H1 (cell line): ENCODE measurements around the gene PBX1. TPM values are rescaled to one million over a fixed set of nuclear protein-coding genes. Genes with fewer than 3 reads are reported as not detected.

Experiments used
- CTCF ChIA-PET: fragments of 300-600 bp; sonication (Branson Sonifier 250); formaldehyde crosslinking; loops from one replicate; lab custom pipeline; 2021; ENCODE audit not compliant: partially characterized antibody; lab: Charles Lee
- POLR2A ChIA-PET: fragments of 300-600 bp; sonication (Branson Sonifier 250); formaldehyde crosslinking; loops from one replicate; lab custom pipeline; 2021; ENCODE audit warnings: inconsistent platforms; ENCODE audit not compliant: partially characterized antibody; lab: Charles Lee
- DNase-seq, 2 experiments: peaks; one replicate each; pipeline versions ENCODE4 v3.0.0 to v3.0.0-alpha.2; 2010 to 2022; ENCODE audit warnings: low spot score in 2 of 2, low read depth in 1 of 2, mixed read lengths in 1 of 2
- FAIRE-seq: peaks from 2 replicates; lab custom pipeline; 2011; peaks lifted over from hg19 to GRCh38; lab: Jason Lieb, UNC
- H2AFZ ChIP-seq: 2 replicates; pipeline ENCODE4 v1.8.1; 2012; ENCODE audit warnings: low read length, inconsistent platforms
- H2AK5ac ChIP-seq: 2 replicates; pipeline ENCODE4 v1.6.1; 2013; ENCODE audit warnings: low read depth, low read length
- H2BK120ac ChIP-seq: replicated peaks from 2 replicates; pipeline ENCODE3; 2013; ENCODE audit warnings: low read depth, low read length, inconsistent platforms
- H2BK12ac ChIP-seq: 2 replicates; pipeline ENCODE4 v1.6.1; 2013; ENCODE audit warnings: low read depth, low read length
- H2BK15ac ChIP-seq: 2 replicates; pipeline ENCODE4 v1.6.1; 2013; ENCODE audit warnings: low read length
- H2BK20ac ChIP-seq: 2 replicates; pipeline ENCODE4 v1.6.1; 2013; ENCODE audit warnings: low read length
- H2BK5ac ChIP-seq: 2 replicates; pipeline ENCODE4 v1.6.1; 2013; ENCODE audit warnings: low read depth, low read length
- H3K14ac ChIP-seq: 2 replicates; pipeline ENCODE4 v1.6.1; 2013; ENCODE audit warnings: inconsistent platforms; ENCODE audit not compliant: insufficient read length
- H3K18ac ChIP-seq: 2 replicates; pipeline ENCODE4 v1.6.1; 2013; ENCODE audit warnings: low read length; ENCODE audit errors: extremely low read depth
- H3K23ac ChIP-seq: 2 replicates; pipeline ENCODE4 v1.6.1; 2013; ENCODE audit warnings: inconsistent platforms; ENCODE audit not compliant: insufficient read length
- H3K23me2 ChIP-seq: 2 replicates; pipeline ENCODE4 v1.6.1; 2013; ENCODE audit warnings: low read depth, low read length
- H3K27ac ChIP-seq: 2 replicates; pipeline ENCODE4 v1.6.1; 2011; ENCODE audit warnings: low read depth, low read length, inconsistent platforms
- H3K27me3 ChIP-seq, 4 experiments: replicated peaks in 1 of 4; 1 replicate in 1 of 4; 2 replicates in 3 of 4; pipeline versions ENCODE4 v1.6.1 to v1.8.1; 2011 to 2013; ENCODE audit warnings: low read length in 3 of 4, mild to moderate bottlenecking in 3 of 4, inconsistent platforms in 2 of 4, mixed read lengths in 2 of 4, moderate library complexity in 1 of 4; ENCODE audit not compliant: control insufficient read depth in 3 of 4, insufficient read depth in 3 of 4; ENCODE audit errors: extremely low read depth in 1 of 4
- H3K36me3 ChIP-seq, 4 experiments: 2 replicates each; pipeline versions ENCODE4 v1.6.1 to v1.8.1; 2011 to 2013; ENCODE audit warnings: mild to moderate bottlenecking in 4 of 4, low read length in 3 of 4, moderate library complexity in 2 of 4, control low read depth in 1 of 4, inconsistent platforms in 1 of 4; ENCODE audit not compliant: insufficient read depth in 4 of 4, control insufficient read depth in 2 of 4
- H3K4ac ChIP-seq: replicated peaks from 2 replicates; pipeline ENCODE3; 2013; ENCODE audit warnings: low read length, low read depth, mixed read lengths, inconsistent platforms; ENCODE audit not compliant: insufficient read length
- H3K4me1 ChIP-seq, 4 experiments: replicated peaks in 1 of 4; 1 replicate in 1 of 4; 2 replicates in 3 of 4; pipeline versions ENCODE4 v1.6.1 to v1.8.1; 2011 to 2013; ENCODE audit warnings: low read length in 3 of 4, inconsistent platforms in 2 of 4, mixed read lengths in 1 of 4; ENCODE audit not compliant: insufficient read depth in 4 of 4, control insufficient read depth in 3 of 4
- H3K4me2 ChIP-seq, 2 experiments: 2 replicates each; pipeline versions ENCODE4 v1.6.1 to v1.8.1; 2011 to 2013; ENCODE audit warnings: low read depth in 2 of 2, low read length in 2 of 2, control low read depth in 1 of 2, inconsistent platforms in 1 of 2, mild to moderate bottlenecking in 1 of 2; ENCODE audit not compliant: insufficient read depth in 1 of 2
- H3K4me3 ChIP-seq, 4 experiments: fragments of 200-600, 300-600 bp in 1 of 4; sonication (generic), shearing (Covaris generic), sonication (Bioruptor Twin) in 1 of 4; 2 replicates each; pipeline versions ENCODE4 v1.5.1 to v1.8.1; 2011 to 2016; ENCODE audit warnings: low read length in 4 of 4, low read depth in 3 of 4, control low read depth in 2 of 4, inconsistent platforms in 2 of 4, mild to moderate bottlenecking in 2 of 4, mixed read lengths in 1 of 4, moderate library complexity in 1 of 4; ENCODE audit not compliant: insufficient read depth in 2 of 4; ENCODE audit errors: extremely low read depth in 1 of 4
- H3K56ac ChIP-seq: replicated peaks from 2 replicates; pipeline ENCODE3; 2013; ENCODE audit warnings: low read depth, mild to moderate bottlenecking, mixed read lengths, low read length, inconsistent platforms; ENCODE audit not compliant: insufficient read length
- H3K79me1 ChIP-seq: 2 replicates; pipeline ENCODE4 v1.6.1; 2013; ENCODE audit warnings: low read depth, low read length, control low read depth
- H3K79me2 ChIP-seq, 2 experiments: 2 replicates each; pipeline versions ENCODE4 v1.6.1 to v1.8.1; 2012 to 2013; ENCODE audit warnings: low read length in 2 of 2, mild to moderate bottlenecking in 2 of 2, inconsistent platforms in 1 of 2; ENCODE audit not compliant: insufficient read depth in 2 of 2, control insufficient read depth in 1 of 2
- H3K9ac ChIP-seq, 4 experiments: replicated peaks in 1 of 4; 1 replicate in 1 of 4; 2 replicates in 3 of 4; pipeline versions ENCODE4 v1.6.1 to v1.8.1; 2011 to 2013; ENCODE audit warnings: low read depth in 3 of 4, low read length in 3 of 4, control low read depth in 2 of 4, mild to moderate bottlenecking in 2 of 4, moderate library complexity in 2 of 4, inconsistent platforms in 1 of 4; ENCODE audit errors: extremely low read depth in 1 of 4
- H3K9me3 ChIP-seq, 2 experiments: 2 replicates each; pipeline versions ENCODE4 v1.6.1 to v1.8.1; 2012 to 2013; ENCODE audit warnings: mild to moderate bottlenecking in 2 of 2, moderate library complexity in 2 of 2, control low read depth in 1 of 2, inconsistent platforms in 1 of 2, low read depth in 1 of 2, low read length in 1 of 2, mixed read lengths in 1 of 2; ENCODE audit not compliant: insufficient read depth in 2 of 2
- H4K20me1 ChIP-seq, 2 experiments: replicated peaks in 1 of 2; 2 replicates each; pipeline versions ENCODE3 to v1.8.1; 2011 to 2013; ENCODE audit warnings: inconsistent platforms in 2 of 2, low read length in 2 of 2, mild to moderate bottlenecking in 1 of 2; ENCODE audit not compliant: insufficient read depth in 2 of 2, control insufficient read depth in 1 of 2
- H4K5ac ChIP-seq: 2 replicates; pipeline ENCODE4 v1.6.1; 2013; ENCODE audit warnings: low read length, low read depth, mixed read lengths, inconsistent platforms; ENCODE audit not compliant: insufficient read length
- H4K8ac ChIP-seq: 2 replicates; pipeline ENCODE4 v1.8.0; 2013; ENCODE audit warnings: mild to moderate bottlenecking, moderate library complexity, low read length, inconsistent platforms; ENCODE audit not compliant: insufficient read depth; ENCODE audit errors: extremely low read depth
- H4K91ac ChIP-seq: replicated peaks from 2 replicates; pipeline ENCODE3; 2013; ENCODE audit warnings: low read length, mixed read lengths, inconsistent platforms; ENCODE audit not compliant: insufficient read length
- EP300 ChIP-seq, 2 experiments: IDR thresholded peaks; 1 replicate in 1 of 2; 2 replicates in 1 of 2; pipeline ENCODE4 v1.6.1; 2011 to 2012; ENCODE audit warnings: low read depth in 2 of 2, low read length in 2 of 2, mild to moderate bottlenecking in 2 of 2, borderline replicate concordance in 1 of 2, inconsistent platforms in 1 of 2, moderate library complexity in 1 of 2
- HDAC2 ChIP-seq, 2 experiments: fragments of 300-600 bp in 1 of 2; sonication (generic) in 1 of 2; IDR thresholded peaks; 2 replicates each; pipeline ENCODE4 v1.6.1; 2011 to 2012; ENCODE audit warnings: low read depth in 2 of 2, low read length in 2 of 2, mild to moderate bottlenecking in 2 of 2, moderate library complexity in 2 of 2, borderline replicate concordance in 1 of 2, inconsistent platforms in 1 of 2
- WGBS, 2 experiments: shearing (Covaris generic) in 1 of 2; methylation state at CpG; one replicate each; pipeline versions ENCODE4 v1.1.6 to v1.1.7; 2013 to 2015; ENCODE audit warnings: low lambda C conversion rate in 2 of 2, mixed read lengths in 2 of 2, inconsistent platforms in 1 of 2, low coverage in 1 of 2, missing lambda C conversion rate in 1 of 2; ENCODE audit not compliant: insufficient replicate concordance in 2 of 2, insufficient coverage in 1 of 2, insufficient read length in 1 of 2; ENCODE audit errors: extremely low coverage in 1 of 2, missing lambda C conversion rate in 1 of 2; 5-methylcytosine and 5-hydroxymethylcytosine counted together
- polyA plus RNA-seq, 7 experiments: library from polyadenylated mRNA; depleted of rRNA in 3 of 7; stranded (reverse) in 5 of 7; unstranded in 2 of 7; fragments of >200 nt in 5 of 7; fragments of 200-250 nt in 2 of 7; gene quantifications; 1 replicate in 5 of 7; 2 replicates in 1 of 7; 4 replicates in 1 of 7; pipeline versions ENCODE4 v1.2.1 to v1.2.3, GENCODE V29; 2011 to 2013; ENCODE audit warnings: missing spikeins in 2 of 7, mixed read lengths in 2 of 7
- total RNA-seq: library from RNA; stranded (reverse); fragmentation: NEBNext Ultra II Directional; extraction: Animal tissue kit (Norgen Biotek cat#: 25700); gene quantifications from 2 replicates; pipeline ENCODE4 v1.2.1, GENCODE V29; 2021

The PBX1 gene
- total and polyA plus RNA-seq, 2 of the 8 experiments (the other 6 are each of a cell fraction or from before 2014, with no cell fraction given): 87.4 to 124 TPM

DNA sequence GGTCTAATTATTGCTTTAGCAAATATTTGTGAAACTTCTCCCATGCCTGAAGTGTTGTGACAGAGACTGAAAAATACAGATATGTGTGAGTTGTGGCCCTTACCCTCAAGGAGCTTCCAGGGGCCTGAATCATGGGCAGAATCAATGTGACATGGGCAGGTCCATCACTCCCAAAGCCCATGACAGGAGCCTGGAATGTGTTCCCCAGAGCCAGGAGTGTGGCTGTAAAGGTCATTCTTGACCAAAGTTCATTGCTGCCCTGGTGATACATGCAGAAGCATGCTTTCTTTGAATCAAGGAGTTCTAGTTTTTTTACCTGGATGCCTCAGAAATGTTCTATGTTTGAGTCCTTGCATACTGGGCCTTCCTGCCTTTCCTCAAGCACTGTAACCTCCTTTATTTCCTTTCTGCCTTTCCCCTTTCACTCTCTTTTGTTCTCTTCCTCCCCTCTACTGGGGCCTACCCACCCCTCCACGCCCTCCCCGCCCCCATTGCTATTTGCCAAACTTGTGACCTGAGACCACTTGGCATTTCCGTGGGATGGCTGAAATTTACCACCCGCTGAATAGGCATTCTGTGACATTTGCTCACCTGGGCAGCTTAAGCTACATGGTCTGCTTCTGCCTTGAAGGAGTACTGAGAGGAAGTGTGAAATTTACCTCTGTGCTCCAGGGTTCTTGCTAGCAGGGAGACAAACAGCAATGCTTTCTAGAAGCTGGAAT lies 19.7 kb downstream of the PBX1 start:
- H2BK5ac ChIP-seq: peak overlapping the region; percentile 79
- H3K9me3 ChIP-seq: no peaks in the 10 kb centered on the region
- H2AFZ ChIP-seq: no peak overlapping the region
- peak overlapping the region; percentile 51; the same call in 1 of the 2 replicates for H3K18ac ChIP-seq
- TF ChIP-seq HDAC2 (IDR thresholded peaks at IDR 0.05; ENCODE audit: borderline replicate concordance in 1 of 2, low read depth in 2 of 2, low read length in 2 of 2) (peak in 1 of 2 experiments; percentile 39; a peak in 1 of 4 replicates), EP300 (IDR thresholded peaks at IDR 0.05; ENCODE audit: borderline replicate concordance in 1 of 2, low read depth in 2 of 2, low read length in 2 of 2) (no peak)
- TF ChIP-seq, all 59 proteins: peak for 1
- 7% methylated on average over 3 of the region's 4 CpGs; no CpG with 5 or more reads in 1 of the 2 experiments for WGBS, 2 experiments
- peak overlapping the region; percentile 77; the same call in 1 of the 2 replicates for H2BK15ac ChIP-seq
- H3K79me1 ChIP-seq: peaks cover 8% of the 10 kb centered on the region
- H3K4ac ChIP-seq: no peak overlapping the region
- no peak overlapping the region for H3K14ac ChIP-seq
- H4K91ac ChIP-seq: peak overlapping the region; percentile 70
- H3K27me3 ChIP-seq: no peaks in the 10 kb centered on the region
- peak overlapping the region; percentile 12 for H2BK120ac ChIP-seq
- peaks cover 0 to 7% of the 10 kb centered on the region in 2 experiments for H4K20me1 ChIP-seq
- H3K79me2 ChIP-seq: peaks cover 19 to 93% of the 10 kb centered on the region in 2 experiments; a peak in 3 of 4 replicates
- peak overlapping the region; percentile 79; the same call in 1 of the 2 replicates for H2BK12ac ChIP-seq
- ChIA-PET CTCF (interaction anchor here (0.7 kb wide), 1 partner anchor 340 kb away, joined by 3 read pairs; no protein-coding TSS in a partner anchor), POLR2A (interaction anchor here (1.8 kb wide), 1 partner anchor 24 kb away, joined by 7 read pairs; no protein-coding TSS in a partner anchor)
- no peak overlapping the region for H3K23ac ChIP-seq
- no peak overlapping the region for H4K8ac ChIP-seq
- no peak for FAIRE-seq
- peak overlapping the region in 2 of 4 experiments; percentile 2 to 54; a peak in 2 of 8 replicates for H3K4me3 ChIP-seq
- H3K4me1 ChIP-seq: peaks cover 21 to 41% (median 34%) of the 10 kb centered on the region in 4 experiments
- no peak for DNase-seq
- peak overlapping the region; percentile 93; the same call in 1 of the 2 replicates for H2AK5ac ChIP-seq
- no peak overlapping the region for H3K9ac ChIP-seq
- H3K23me2 ChIP-seq: peaks cover 7% of the 10 kb centered on the region
- H3K36me3 ChIP-seq: no peaks in the 10 kb centered on the region; a peak in 1 of 8 replicates
- H3K4me2 ChIP-seq: peak overlapping the region; percentile 47 to 66
- peak overlapping the region; percentile 18 for H4K5ac ChIP-seq
- peak overlapping the region; percentile 21; the same call in 1 of the 2 replicates for H2BK20ac ChIP-seq
- no peak overlapping the region for H3K27ac ChIP-seq
- no peak overlapping the region for H3K56ac ChIP-seq
